Kidney epithelial cell (primary cell): ENCODE data around the gene TMEM129. TPM values are rescaled to one million over a fixed set of nuclear protein-coding genes. Genes with fewer than 3 reads are reported as not detected.

ENCODE experiments used
- DNase-seq: peaks from one replicate; pipeline ENCODE4 v3.0.0-alpha.2; 2010; ENCODE audit warnings: low read depth
- H3K27me3 ChIP-seq: 2 replicates; pipeline ENCODE4 v1.6.0; 2011; ENCODE audit warnings: low read length; ENCODE audit not compliant: control insufficient read depth, insufficient read depth
- H3K36me3 ChIP-seq: 2 replicates; pipeline ENCODE4 v1.5.1; 2011; ENCODE audit warnings: low read length; ENCODE audit not compliant: control insufficient read depth, insufficient read depth
- H3K4me3 ChIP-seq: 2 replicates; pipeline ENCODE4 v1.5.1; 2011; ENCODE audit warnings: low read depth, mild to moderate bottlenecking, control low read depth, low read length
- CTCF ChIP-seq: IDR thresholded peaks from 2 replicates; pipeline ENCODE4 v1.5.1; 2011; ENCODE audit warnings: mild to moderate bottlenecking, moderate library complexity, low read length, control low read depth, inconsistent platforms; ENCODE audit not compliant: insufficient read depth, poor library complexity, severe bottlenecking
- total RNA-seq: library from RNA; depleted of rRNA; stranded (reverse); fragments of >200 nt; gene quantifications from 2 replicates; pipeline ENCODE4 v1.2.3, GENCODE V29; 2015

Gene TMEM129
- total RNA-seq, 1 donor from 2014 or later, result 63.5 TPM

- no peak overlapping the region for H3K4me3 ChIP-seq
- no peaks in the 10 kb centered on the region for H3K36me3 ChIP-seq
- TF ChIP-seq CTCF, result no peak
- peaks cover 4% of the 10 kb centered on the region for H3K27me3 ChIP-seq
- no peak for DNase-seq
Observed at GRCh38 chr4:1756079-1756478, 35.0 kb upstream of the TMEM129 start.

- Histone ChIP-seq H3K36me3 (no peaks in the 10 kb centered on the region), H3K4me3 (no peak overlapping the region), H3K27me3 (peaks cover 2% of the 10 kb centered on the region)
- no peak for DNase-seq
- TF ChIP-seq CTCF, result no peak
Observed at GRCh38 chr4:1755297-1755696, 34.2 kb upstream of the TMEM129 start.

- no peak for DNase-seq
- Histone ChIP-seq H3K4me3 (no peak overlapping the region), H3K36me3 (no peaks in the 10 kb centered on the region), H3K27me3 (peaks cover 2% of the 10 kb centered on the region)
- no peak for TF ChIP-seq CTCF
Observed at GRCh38 chr4:1754336-1754735, 33.2 kb upstream of the TMEM129 start.

GRCh38 chr4:1753697-1754311, 32.7 kb upstream of the TMEM129 start:
- Histone ChIP-seq H3K36me3 (no peaks in the 10 kb centered on the region), H3K4me3 (no peak overlapping the region), H3K27me3 (peaks cover 2% of the 10 kb centered on the region)
- no peak for TF ChIP-seq CTCF
- DNase-seq, result no peak

- TF ChIP-seq CTCF, result no peak
- peaks cover 5% of the 10 kb centered on the region for H3K27me3 ChIP-seq
- DNase-seq, result no peak
- no peak overlapping the region for H3K4me3 ChIP-seq
- no peaks in the 10 kb centered on the region for H3K36me3 ChIP-seq
Observed at GRCh38 chr4:1753294-1753696, 32.2 kb upstream of the TMEM129 start.
